NCI-H2171 treated with DMSO at 0.1 percent for 48 hours (cell line): ENCODE data around the gene TMEM101.
A peak's percentile ranks its signal among the peaks of the same experiment; 100 is the strongest.
"Not testable (repeated sequence)": the region's sequence is repeated elsewhere in the genome, so short reads cannot be mapped to it uniquely, and the experiment has no call there.

Experiments used
- DNase-seq: peaks from one replicate; lab custom pipeline; 2025; lab: John Stamatoyannopoulos, UW

Gene TMEM101

GRCh38 chr17:44023545-44024270, 8.9 kb upstream of the TMEM101 start:
- DNase-seq = no peak

GRCh38 chr17:44022246-44022645, 7.5 kb upstream of the TMEM101 start:
- DNase-seq = no peak

GRCh38 chr17:44021227-44021626, 6.5 kb upstream of the TMEM101 start:
- not testable (repeated sequence) for DNase-seq

- no peak for DNase-seq
Observed at GRCh38 chr17:44014133-44014436, 678 bp downstream of the TMEM101 start.

GRCh38 chr17:44012874-44013273, 1.9 kb downstream of the TMEM101 start:
- DNase-seq = no peak

GRCh38 chr17:44012391-44012790, 2.4 kb downstream of the TMEM101 start:
- no peak for DNase-seq

GRCh38 chr17:44011876-44012275, 2.9 kb downstream of the TMEM101 start:
- no peak for DNase-seq

GRCh38 chr17:44010966-44011647, 3.7 kb downstream of the TMEM101 start:
- DNase-seq = no peak

- no peak for DNase-seq
Observed at GRCh38 chr17:44008205-44008909, 6.4 kb downstream of the TMEM101 start.

- DNase-seq = no peak
Observed at GRCh38 chr17:44007346-44008204, 7.2 kb downstream of the TMEM101 start.

- peak; percentile 90 for DNase-seq
Observed at GRCh38 chr17:44006598-44007345, 8.0 kb downstream of the TMEM101 start.

- DNase-seq = no peak
Observed at GRCh38 chr17:44006272-44006597, 8.5 kb downstream of the TMEM101 start.

GRCh38 chr17:44005527-44006271, 9.1 kb downstream of the TMEM101 start:
- no peak for DNase-seq

- no peak for DNase-seq
Observed at GRCh38 chr17:44004761-44005526, 9.8 kb downstream of the TMEM101 start.

- no peak for DNase-seq
Observed at GRCh38 chr17:44004077-44004760, 10.5 kb downstream of the TMEM101 start, which contains the start of gene NAGS. NAGS (plus strand) TSS chr17:44004622; CDS start chr17:44004664, 42 bp downstream.

- no peak for DNase-seq
Observed at GRCh38 chr17:44002141-44002848, 12.5 kb downstream of the TMEM101 start.

- no peak for DNase-seq
Observed at GRCh38 chr17:44001461-44001920, 13.3 kb downstream of the TMEM101 start.

- DNase-seq = no peak
Observed at GRCh38 chr17:44000871-44001460, 13.8 kb downstream of the TMEM101 start.
